ENCODE measurements around the gene C1orf167. TPM values are rescaled to one million over a fixed set of nuclear protein-coding genes. Genes with fewer than 3 reads are reported as not detected.
A peak's percentile ranks its signal among the peaks of the same experiment; 100 is the strongest.

Gene C1orf167
- total and polyA plus RNA-seq, 2 experiments from 2014 or later: 1.7 to 2.2 TPM

GRCh38 chr1:11731691-11732283 lies 30.2 kb upstream of the C1orf167 start:
- H3K9me3 Mint-ChIP-seq: no peaks in the 10 kb centered on the region; the same call in 2 of the 3 replicates
- peaks cover 32% of the 10 kb centered on the region for H3K4me1 ChIP-seq (ENCODE audit: insufficient read depth)
- peaks cover 38% of the 10 kb centered on the region for H3K4me1 Mint-ChIP-seq
- peak; percentile 52 for ATAC-seq
- DNase-seq (ENCODE audit: low spot score): peak; percentile 85
- peak overlapping the region; percentile 90 for H2AFZ ChIP-seq
- H3K27me3 ChIP-seq (ENCODE audit: insufficient read depth): no peaks in the 10 kb centered on the region
- H3K4me3 ChIP-seq: 0 out of 2 replicates have a peak overlapping the region, but pooled peaks have one; percentile 21
- peak overlapping the region; percentile 53; the same call in 1 of the 3 replicates for H3K4me3 Mint-ChIP-seq
- no peaks in the 10 kb centered on the region for H3K79me2 ChIP-seq (replicated peaks; ENCODE audit: insufficient read depth)
- H3K4me2 ChIP-seq: peak overlapping the region; percentile 62; the same call in 1 of the 2 replicates
- H3K9me2 ChIP-seq (ENCODE audit: insufficient read depth): no peaks in the 10 kb centered on the region
- H4K20me1 ChIP-seq (replicated peaks; ENCODE audit: insufficient read depth): no peaks in the 10 kb centered on the region
- peaks cover 11% of the 10 kb centered on the region; the same call in 1 of the 2 replicates for H3F3A ChIP-seq (replicated peaks; ENCODE audit: low read depth)
- TF ChIP-seq ZNF114 (CRISPR knock-in tag; IDR thresholded peaks at IDR 0.05) (no peak), POLR2AphosphoS5 (IDR thresholded peaks at IDR 0.05; ENCODE audit: low read depth) (peak; percentile 21; the same call in 1 of the 2 replicates)
- H3K27ac ChIP-seq (ENCODE audit: low read depth): peak overlapping the region; percentile 80
- H3K27ac Mint-ChIP-seq: peak overlapping the region; percentile 75
- H3K36me3 Mint-ChIP-seq (ENCODE audit: low read depth): no peaks in the 10 kb centered on the region
- H3K36me3 ChIP-seq (ENCODE audit: insufficient read depth): no peaks in the 10 kb centered on the region; the same call in 1 of the 2 replicates
- peaks cover 6% of the 10 kb centered on the region for H3K27me3 Mint-ChIP-seq (ENCODE audit: insufficient read depth, low read depth, poor library complexity)

GRCh38 chr1:11733306-11733705 lies 28.7 kb upstream of the C1orf167 start:
- no peaks in the 10 kb centered on the region for H3K9me2 ChIP-seq (ENCODE audit: insufficient read depth)
- H3K27ac ChIP-seq (ENCODE audit: low read depth): no peak overlapping the region
- no peak overlapping the region for H2AFZ ChIP-seq
- H3K36me3 ChIP-seq (ENCODE audit: insufficient read depth): no peaks in the 10 kb centered on the region; the same call in 1 of the 2 replicates
- Mint-ChIP-seq H3K4me1 (peaks cover 52% of the 10 kb centered on the region), H3K27me3 (ENCODE audit: insufficient read depth, low read depth, poor library complexity) (peaks cover 12% of the 10 kb centered on the region), H3K9me3 (no peaks in the 10 kb centered on the region; the same call in 2 of the 3 replicates), H3K4me3 (no peak overlapping the region), H3K36me3 (ENCODE audit: low read depth) (no peaks in the 10 kb centered on the region), H3K27ac (no peak overlapping the region)
- DNase-seq (ENCODE audit: low spot score) (no peak), ATAC-seq (no peak)
- H3F3A ChIP-seq (replicated peaks; ENCODE audit: low read depth): peaks cover 15% of the 10 kb centered on the region; the same call in 1 of the 2 replicates
- H3K4me3 ChIP-seq: no peak overlapping the region
- H3K4me1 ChIP-seq (ENCODE audit: insufficient read depth): peaks cover 44% of the 10 kb centered on the region
- H3K27me3 ChIP-seq (ENCODE audit: insufficient read depth): no peaks in the 10 kb centered on the region
- no peak overlapping the region for H3K4me2 ChIP-seq
- no peaks in the 10 kb centered on the region for H4K20me1 ChIP-seq (replicated peaks; ENCODE audit: insufficient read depth)
- peaks cover 4% of the 10 kb centered on the region; the same call in 1 of the 2 replicates for H3K79me2 ChIP-seq (replicated peaks; ENCODE audit: insufficient read depth)
- no peak for TF ChIP-seq JUNB (IDR thresholded peaks at IDR 0.05; ENCODE audit: unreplicated experiment)
- no peak for TF ChIP-seq EZH2 (IDR thresholded peaks at IDR 0.05; ENCODE audit: low read depth, unreplicated experiment)
- TF ChIP-seq EZH2phosphoT487 (IDR thresholded peaks at IDR 0.05; ENCODE audit: unreplicated experiment): no peak
- TF ChIP-seq NANOG (IDR thresholded peaks at IDR 0.05; ENCODE audit: borderline replicate concordance): no peak
- TF ChIP-seq ZNF114 (CRISPR knock-in tag; IDR thresholded peaks at IDR 0.05): no peak
- no peak for TF ChIP-seq STAT1 (IDR thresholded peaks at IDR 0.05; ENCODE audit: unreplicated experiment)
- TF ChIP-seq CREB1 (CRISPR knock-in tag; IDR thresholded peaks at IDR 0.05; ENCODE audit: low read depth): no peak
- TF ChIP-seq CTCF (conservative IDR thresholded peaks at IDR 0.05; ENCODE audit: low read depth in 2 of 2): no peak
- no peak for TF ChIP-seq ZNF462 (CRISPR knock-in tag; IDR thresholded peaks at IDR 0.05)
